ENCODE measurements around the gene IDH3B.

DNA sequence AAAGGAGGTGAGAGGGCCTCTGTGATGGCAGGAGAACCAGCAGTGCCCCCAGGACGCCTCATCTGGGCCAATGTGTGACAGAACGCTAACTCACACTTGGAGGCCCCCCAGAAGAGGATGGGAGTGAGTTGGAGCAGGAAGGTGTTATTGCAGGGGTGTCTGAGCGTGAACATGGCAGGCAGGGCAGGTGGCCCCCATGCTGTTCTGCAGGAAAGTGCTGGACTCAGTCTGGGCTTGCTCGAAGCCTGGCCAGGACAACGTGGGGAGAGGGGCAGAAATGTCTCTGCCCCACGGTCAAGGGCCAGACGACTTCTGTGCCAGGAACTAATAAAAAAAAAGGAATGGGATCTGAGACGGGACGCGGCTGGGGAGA lies 27.6 kb upstream of the IDH3B start:
- TF ChIP-seq EZH2 (IDR thresholded peaks at IDR 0.05; ENCODE audit: borderline replicate concordance, low read length) = no peak
- TF ChIP-seq, protein P1, sequence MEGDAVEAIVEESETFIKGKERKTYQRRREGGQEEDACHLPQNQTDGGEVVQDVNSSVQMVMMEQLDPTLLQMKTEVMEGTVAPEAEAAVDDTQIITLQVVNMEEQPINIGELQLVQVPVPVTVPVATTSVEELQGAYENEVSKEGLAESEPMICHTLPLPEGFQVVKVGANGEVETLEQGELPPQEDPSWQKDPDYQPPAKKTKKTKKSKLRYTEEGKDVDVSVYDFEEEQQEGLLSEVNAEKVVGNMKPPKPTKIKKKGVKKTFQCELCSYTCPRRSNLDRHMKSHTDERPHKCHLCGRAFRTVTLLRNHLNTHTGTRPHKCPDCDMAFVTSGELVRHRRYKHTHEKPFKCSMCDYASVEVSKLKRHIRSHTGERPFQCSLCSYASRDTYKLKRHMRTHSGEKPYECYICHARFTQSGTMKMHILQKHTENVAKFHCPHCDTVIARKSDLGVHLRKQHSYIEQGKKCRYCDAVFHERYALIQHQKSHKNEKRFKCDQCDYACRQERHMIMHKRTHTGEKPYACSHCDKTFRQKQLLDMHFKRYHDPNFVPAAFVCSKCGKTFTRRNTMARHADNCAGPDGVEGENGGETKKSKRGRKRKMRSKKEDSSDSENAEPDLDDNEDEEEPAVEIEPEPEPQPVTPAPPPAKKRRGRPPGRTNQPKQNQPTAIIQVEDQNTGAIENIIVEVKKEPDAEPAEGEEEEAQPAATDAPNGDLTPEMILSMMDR (IDR thresholded peaks at IDR 0.05; ENCODE audit: low read length) = no peak

Data from OCI-LY1 (cell line).